Activated effector memory CD4-positive, alpha-beta T cell treated with anti-CD3 and anti-CD28 coated beads, Interleukin-2, amount 50 U/mL, for 16 hours (primary cell): ENCODE measurements around the gene ASIC2.
"Not testable (repeated sequence)": the region's sequence is repeated elsewhere in the genome, so short reads cannot be mapped to it uniquely, and the experiment has no call there.

Source experiments
- DNase-seq: peaks from one replicate; pipeline ENCODE4 v3.0.0-alpha.2; 2020

The ASIC2 gene

GRCh38 chr17:32970281-32970680 lies 322.8 kb downstream of the ASIC2 start:
- DNase-seq = no peak

- not testable (repeated sequence) for DNase-seq
These were observed 323.9 kb downstream of the ASIC2 start for GRCh38 chr17:32969231-32969630.

- DNase-seq = no peak
These were observed 328.6 kb downstream of the ASIC2 start for GRCh38 chr17:32964541-32964940.
